Placental pericyte (primary cell): ENCODE data around the gene SCNN1B. TPM values are rescaled to one million over a fixed set of nuclear protein-coding genes. Genes with fewer than 3 reads are reported as not detected.

ENCODE experiments used
- total RNA-seq: library from RNA; depleted of rRNA; stranded (reverse); fragments of >200 nt; gene quantifications from 2 replicates; pipeline ENCODE4 v1.2.3, GENCODE V29; 2012

The SCNN1B gene, protein sequence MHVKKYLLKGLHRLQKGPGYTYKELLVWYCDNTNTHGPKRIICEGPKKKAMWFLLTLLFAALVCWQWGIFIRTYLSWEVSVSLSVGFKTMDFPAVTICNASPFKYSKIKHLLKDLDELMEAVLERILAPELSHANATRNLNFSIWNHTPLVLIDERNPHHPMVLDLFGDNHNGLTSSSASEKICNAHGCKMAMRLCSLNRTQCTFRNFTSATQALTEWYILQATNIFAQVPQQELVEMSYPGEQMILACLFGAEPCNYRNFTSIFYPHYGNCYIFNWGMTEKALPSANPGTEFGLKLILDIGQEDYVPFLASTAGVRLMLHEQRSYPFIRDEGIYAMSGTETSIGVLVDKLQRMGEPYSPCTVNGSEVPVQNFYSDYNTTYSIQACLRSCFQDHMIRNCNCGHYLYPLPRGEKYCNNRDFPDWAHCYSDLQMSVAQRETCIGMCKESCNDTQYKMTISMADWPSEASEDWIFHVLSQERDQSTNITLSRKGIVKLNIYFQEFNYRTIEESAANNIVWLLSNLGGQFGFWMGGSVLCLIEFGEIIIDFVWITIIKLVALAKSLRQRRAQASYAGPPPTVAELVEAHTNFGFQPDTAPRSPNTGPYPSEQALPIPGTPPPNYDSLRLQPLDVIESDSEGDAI
- total RNA-seq: not detected in 2 replicates

DNA sequence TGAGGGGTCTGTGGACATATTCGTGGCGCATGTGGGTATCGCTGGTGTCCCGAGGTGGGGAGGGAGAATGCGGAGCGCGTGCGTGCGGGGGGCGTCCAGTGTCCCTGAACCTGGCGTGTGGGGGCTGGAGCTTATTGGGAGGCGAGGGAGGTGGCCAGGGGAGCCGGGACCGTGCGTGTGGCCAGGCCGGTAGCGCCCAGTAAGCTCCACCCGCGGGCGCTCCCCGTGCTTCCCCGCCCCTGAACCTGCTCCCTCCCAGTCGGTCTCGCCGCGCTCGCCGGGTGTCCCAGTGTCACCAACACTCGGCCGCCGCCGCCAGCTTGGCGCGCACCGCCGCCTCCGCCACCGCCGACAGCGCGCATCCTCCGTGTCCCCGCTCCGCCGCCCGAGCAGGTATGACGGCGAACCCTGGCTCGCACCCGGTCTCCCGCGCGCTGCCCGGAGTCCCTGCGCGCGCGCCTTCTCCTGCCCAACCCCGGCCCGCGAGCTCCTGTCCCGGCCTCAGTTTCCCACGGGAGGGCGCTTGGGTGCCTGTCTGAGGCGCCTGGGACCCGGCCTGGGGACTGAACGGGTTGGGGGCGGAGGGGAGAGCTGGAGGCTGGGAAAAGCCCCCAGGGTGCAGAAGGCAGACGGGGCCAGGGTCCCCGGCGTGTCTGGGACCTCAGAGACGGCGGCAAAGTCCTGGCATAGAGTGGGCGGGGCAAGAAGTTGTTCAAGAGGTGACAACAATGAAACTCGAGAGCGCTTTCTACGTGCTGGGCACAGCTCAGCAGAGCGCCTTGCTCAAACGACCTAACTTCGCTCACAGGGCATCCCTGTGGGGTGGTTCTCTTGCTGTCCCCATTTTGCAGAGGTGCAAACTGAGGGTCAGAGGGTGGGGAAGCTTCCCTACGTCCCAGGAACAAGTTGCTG, at the start of gene SCNN1B:
SCNN1B (plus strand) TSS at position 258 of the 912 bp plus-strand sequence. CDS start 46,298 bp downstream, outside the sequence.

Other genes with a start within 250 kb of the SCNN1B start
- 7.2 and 9.4 TPM in 2 replicates for gene USP31, start 152.8 kb upstream of the SCNN1B start, total RNA-seq
- gene SCNN1G, start 119.6 kb upstream of the SCNN1B start, total RNA-seq: not detected in 2 replicates
- 17.7 and 29.8 TPM in 2 replicates for gene COG7, start 150.9 kb downstream of the SCNN1B start, total RNA-seq
- gene GGA2, start 208.2 kb downstream of the SCNN1B start, total RNA-seq: 19.8 and 28.2 TPM in 2 replicates